ENCODE data around the gene ERI3.

- TF ChIP-seq, protein P1, sequence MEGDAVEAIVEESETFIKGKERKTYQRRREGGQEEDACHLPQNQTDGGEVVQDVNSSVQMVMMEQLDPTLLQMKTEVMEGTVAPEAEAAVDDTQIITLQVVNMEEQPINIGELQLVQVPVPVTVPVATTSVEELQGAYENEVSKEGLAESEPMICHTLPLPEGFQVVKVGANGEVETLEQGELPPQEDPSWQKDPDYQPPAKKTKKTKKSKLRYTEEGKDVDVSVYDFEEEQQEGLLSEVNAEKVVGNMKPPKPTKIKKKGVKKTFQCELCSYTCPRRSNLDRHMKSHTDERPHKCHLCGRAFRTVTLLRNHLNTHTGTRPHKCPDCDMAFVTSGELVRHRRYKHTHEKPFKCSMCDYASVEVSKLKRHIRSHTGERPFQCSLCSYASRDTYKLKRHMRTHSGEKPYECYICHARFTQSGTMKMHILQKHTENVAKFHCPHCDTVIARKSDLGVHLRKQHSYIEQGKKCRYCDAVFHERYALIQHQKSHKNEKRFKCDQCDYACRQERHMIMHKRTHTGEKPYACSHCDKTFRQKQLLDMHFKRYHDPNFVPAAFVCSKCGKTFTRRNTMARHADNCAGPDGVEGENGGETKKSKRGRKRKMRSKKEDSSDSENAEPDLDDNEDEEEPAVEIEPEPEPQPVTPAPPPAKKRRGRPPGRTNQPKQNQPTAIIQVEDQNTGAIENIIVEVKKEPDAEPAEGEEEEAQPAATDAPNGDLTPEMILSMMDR (IDR thresholded peaks at IDR 0.05) = no peak
- no peak for TF ChIP-seq ATF3 (CRISPR knock-in tag; conservative IDR thresholded peaks at IDR 0.05)
- no peak for TF ChIP-seq ESRRA (CRISPR knock-in tag; IDR thresholded peaks at IDR 0.05; ENCODE audit: borderline replicate concordance)
- no peak for TF ChIP-seq MYBL2 (CRISPR knock-in tag; IDR thresholded peaks at IDR 0.05)
- no peak for TF ChIP-seq SMAD3 (CRISPR knock-in tag; IDR thresholded peaks at IDR 0.05; ENCODE audit: borderline replicate concordance)
- TF ChIP-seq ATF6 (CRISPR knock-in tag; IDR thresholded peaks at IDR 0.05) = no peak
Observed at GRCh38 chr1:44283524-44284173, 71.4 kb downstream of the ERI3 start.

Data from WTC11 (cell line).